Measurements from ENCODE around the gene KCNMA1.

The KCNMA1 gene

DNA sequence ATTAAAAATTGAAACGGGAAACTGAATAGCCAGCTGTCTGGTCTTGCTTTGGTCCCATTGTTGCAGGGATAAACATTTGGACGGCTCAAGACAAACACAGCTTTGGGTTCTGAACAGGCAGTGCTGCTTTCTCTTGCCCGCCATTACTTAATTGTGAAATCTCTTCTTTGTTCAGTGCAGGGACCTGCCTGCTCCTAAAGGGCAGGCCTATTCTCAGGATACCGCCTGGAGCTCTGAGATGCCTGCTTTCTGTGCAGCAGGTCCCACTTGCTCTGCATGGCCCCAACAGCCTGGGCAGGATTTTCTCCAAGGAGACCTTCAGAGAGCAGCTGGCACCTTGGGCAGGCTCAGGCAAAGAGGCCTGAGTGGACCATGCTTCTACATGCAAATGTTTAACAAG lies 237.6 kb downstream of the KCNMA1 start:
- Histone ChIP-seq H3K36me3 (ENCODE audit: control insufficient read depth, insufficient read depth, low read length) (no peaks in the 10 kb centered on the region), H3K4me3 (replicated peaks; ENCODE audit: low read depth, low read length) (no peak overlapping the region), H3K27me3 (replicated peaks; ENCODE audit: control insufficient read depth, insufficient read depth, low read length) (no peaks in the 10 kb centered on the region; the same call in 1 of the 2 replicates)
- DNase-seq (ENCODE audit: extremely low read depth, insufficient read length) = no peak
- TF ChIP-seq, protein P1, sequence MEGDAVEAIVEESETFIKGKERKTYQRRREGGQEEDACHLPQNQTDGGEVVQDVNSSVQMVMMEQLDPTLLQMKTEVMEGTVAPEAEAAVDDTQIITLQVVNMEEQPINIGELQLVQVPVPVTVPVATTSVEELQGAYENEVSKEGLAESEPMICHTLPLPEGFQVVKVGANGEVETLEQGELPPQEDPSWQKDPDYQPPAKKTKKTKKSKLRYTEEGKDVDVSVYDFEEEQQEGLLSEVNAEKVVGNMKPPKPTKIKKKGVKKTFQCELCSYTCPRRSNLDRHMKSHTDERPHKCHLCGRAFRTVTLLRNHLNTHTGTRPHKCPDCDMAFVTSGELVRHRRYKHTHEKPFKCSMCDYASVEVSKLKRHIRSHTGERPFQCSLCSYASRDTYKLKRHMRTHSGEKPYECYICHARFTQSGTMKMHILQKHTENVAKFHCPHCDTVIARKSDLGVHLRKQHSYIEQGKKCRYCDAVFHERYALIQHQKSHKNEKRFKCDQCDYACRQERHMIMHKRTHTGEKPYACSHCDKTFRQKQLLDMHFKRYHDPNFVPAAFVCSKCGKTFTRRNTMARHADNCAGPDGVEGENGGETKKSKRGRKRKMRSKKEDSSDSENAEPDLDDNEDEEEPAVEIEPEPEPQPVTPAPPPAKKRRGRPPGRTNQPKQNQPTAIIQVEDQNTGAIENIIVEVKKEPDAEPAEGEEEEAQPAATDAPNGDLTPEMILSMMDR (IDR thresholded peaks at IDR 0.05; ENCODE audit: insufficient read depth, low read length, poor library complexity, severe bottlenecking) = no peak

DNA sequence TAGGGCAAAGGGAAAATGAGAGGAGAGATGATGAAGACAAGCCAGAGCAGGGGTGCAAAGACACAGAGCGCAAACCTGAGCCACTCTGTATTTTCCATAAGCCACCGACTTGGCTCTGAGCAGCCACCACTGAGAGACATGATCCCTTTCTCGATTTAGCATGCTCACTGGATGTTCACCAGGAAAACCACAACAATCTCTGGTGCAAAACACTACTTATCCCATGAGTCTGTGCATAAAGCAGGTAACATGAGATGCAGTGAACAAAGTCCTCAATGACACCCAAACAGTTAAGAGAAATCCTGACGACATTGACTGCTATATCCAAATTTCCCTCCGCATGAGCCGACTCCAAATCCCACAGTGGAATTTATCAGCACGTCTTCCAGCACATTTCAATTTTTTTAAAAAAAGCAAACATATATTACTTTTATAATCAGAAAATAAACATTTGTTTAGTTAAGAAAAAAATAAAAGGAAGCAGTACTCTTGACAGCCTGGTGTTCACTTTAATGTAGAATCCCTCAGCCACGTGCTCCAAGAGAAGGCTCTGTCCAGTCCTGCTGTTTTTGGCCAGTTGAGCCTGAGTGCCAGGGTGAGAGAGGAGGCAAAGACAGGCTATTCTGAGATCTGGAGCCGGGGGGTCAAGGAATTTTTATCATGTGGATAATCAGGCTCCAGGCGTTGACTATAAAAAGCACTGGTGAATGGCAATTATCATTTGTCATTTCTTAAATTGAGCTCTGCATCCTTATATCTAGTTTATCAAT lies 238.4 kb downstream of the KCNMA1 start:
- H3K27me3 ChIP-seq (replicated peaks; ENCODE audit: control insufficient read depth, insufficient read depth, low read length) = no peaks in the 10 kb centered on the region; the same call in 1 of the 2 replicates
- TF ChIP-seq, protein P1 (IDR thresholded peaks at IDR 0.05; ENCODE audit: insufficient read depth, low read length, poor library complexity, severe bottlenecking) = no peak

DNA sequence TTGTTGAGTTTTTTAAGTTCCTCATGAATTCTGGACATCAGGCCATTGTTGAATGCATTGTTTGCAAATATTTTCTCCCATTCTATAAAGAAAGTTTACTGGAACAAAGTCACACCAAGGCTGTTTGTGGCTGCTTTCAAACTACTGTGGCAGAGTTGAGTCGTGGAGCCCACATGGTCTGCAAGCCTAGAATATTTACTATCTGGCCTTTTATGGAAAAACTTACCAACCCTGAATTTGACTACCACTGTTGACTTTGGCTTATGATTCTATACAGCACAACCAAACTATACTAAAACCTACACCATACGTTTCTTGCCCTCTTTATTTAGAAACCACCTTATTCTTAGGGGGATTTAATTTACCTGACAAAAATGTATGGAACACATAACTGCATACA lies 239.1 kb downstream of the KCNMA1 start:
- Histone ChIP-seq H3K4me3 (replicated peaks; ENCODE audit: low read depth, low read length) (no peak overlapping the region), H3K36me3 (ENCODE audit: control insufficient read depth, insufficient read depth, low read length) (no peaks in the 10 kb centered on the region), H3K27me3 (replicated peaks; ENCODE audit: control insufficient read depth, insufficient read depth, low read length) (no peaks in the 10 kb centered on the region; the same call in 1 of the 2 replicates)
- TF ChIP-seq, protein P1 (IDR thresholded peaks at IDR 0.05; ENCODE audit: insufficient read depth, low read length, poor library complexity, severe bottlenecking) = no peak
- DNase-seq (ENCODE audit: extremely low read depth, insufficient read length) = no peak

More for the DNA sequence above, 238.4 kb downstream of the KCNMA1 start:
- Histone ChIP-seq H3K4me3 (replicated peaks; ENCODE audit: low read depth, low read length) (no peak overlapping the region), H3K36me3 (ENCODE audit: control insufficient read depth, insufficient read depth, low read length) (no peaks in the 10 kb centered on the region)
- DNase-seq (ENCODE audit: extremely low read depth, insufficient read length) = no peak

DNA sequence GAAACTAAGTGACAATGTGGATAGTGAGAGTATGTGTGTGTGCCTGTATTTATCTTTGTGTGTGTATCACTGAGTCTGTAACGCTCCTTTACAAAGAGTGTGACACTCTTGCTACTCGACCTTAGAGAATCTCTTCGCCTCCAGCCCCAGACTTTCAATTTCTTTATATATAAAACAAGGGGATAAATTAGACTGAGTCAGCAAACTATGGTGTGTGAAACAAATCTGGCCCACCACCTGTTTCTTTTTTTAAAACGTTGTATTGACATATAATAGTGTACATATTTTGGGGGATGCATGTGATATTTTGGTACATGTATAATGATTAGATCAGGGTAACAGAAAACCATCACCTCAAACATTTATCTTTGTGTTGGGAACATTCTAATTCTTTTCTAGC lies 240.5 kb downstream of the KCNMA1 start:
- Histone ChIP-seq H3K4me3 (replicated peaks; ENCODE audit: low read depth, low read length) (no peak overlapping the region), H3K36me3 (ENCODE audit: control insufficient read depth, insufficient read depth, low read length) (no peaks in the 10 kb centered on the region), H3K27me3 (replicated peaks; ENCODE audit: control insufficient read depth, insufficient read depth, low read length) (no peaks in the 10 kb centered on the region; the same call in 1 of the 2 replicates)
- TF ChIP-seq, protein P1 (IDR thresholded peaks at IDR 0.05; ENCODE audit: insufficient read depth, low read length, poor library complexity, severe bottlenecking) = no peak
- no peak for DNase-seq (ENCODE audit: extremely low read depth, insufficient read length)

DNA sequence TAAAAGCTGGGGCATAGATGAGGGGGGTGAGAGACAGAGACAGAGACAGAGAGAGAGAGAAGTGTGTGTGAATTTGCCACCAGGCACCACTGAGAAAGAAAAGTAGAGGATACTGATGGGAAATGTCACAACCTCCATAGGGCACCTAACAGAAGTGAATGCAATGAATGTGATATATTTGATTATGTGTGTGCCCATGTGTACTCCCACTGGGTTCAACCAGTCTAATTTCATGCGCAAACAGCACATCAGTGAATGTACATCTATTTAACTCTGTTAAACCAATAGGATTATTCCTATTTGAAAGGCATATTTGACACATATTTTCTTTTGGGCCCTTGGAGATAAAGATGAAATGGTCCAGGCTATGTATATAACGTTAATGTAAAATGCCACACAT lies 241.3 kb downstream of the KCNMA1 start:
- H3K36me3 ChIP-seq (ENCODE audit: control insufficient read depth, insufficient read depth, low read length) = no peaks in the 10 kb centered on the region
- H3K4me3 ChIP-seq (replicated peaks; ENCODE audit: low read depth, low read length) = no peak overlapping the region
- TF ChIP-seq, protein P1 (IDR thresholded peaks at IDR 0.05; ENCODE audit: insufficient read depth, low read length, poor library complexity, severe bottlenecking) = no peak
- DNase-seq (ENCODE audit: extremely low read depth, insufficient read length) = no peak
- H3K27me3 ChIP-seq (replicated peaks; ENCODE audit: control insufficient read depth, insufficient read depth, low read length) = no peaks in the 10 kb centered on the region
